H9 (cell line): Measurements from ENCODE around the gene NSUN6. TPM values are rescaled to one million over a fixed set of nuclear protein-coding genes. Genes with fewer than 3 reads are reported as not detected.

ENCODE experiments used
- DNase-seq: peaks from one replicate; pipeline ENCODE4 v3.0.0-alpha.2; 2017
- H2AFZ ChIP-seq: one replicate; pipeline ENCODE4 v1.6.1; 2013; ENCODE audit warnings: mild to moderate bottlenecking, low read length, control low read depth, moderate library complexity
- H2AK5ac ChIP-seq: 2 replicates; pipeline ENCODE4 v1.6.1; 2013; ENCODE audit warnings: low read length, control low read depth, mixed read lengths; ENCODE audit not compliant: insufficient read length
- H2BK120ac ChIP-seq: one replicate; pipeline ENCODE4 v1.6.1; 2013; ENCODE audit warnings: low read depth, mild to moderate bottlenecking, low read length, control low read depth, inconsistent platforms; ENCODE audit not compliant: poor library complexity, severe bottlenecking
- H2BK12ac ChIP-seq: 2 replicates; pipeline ENCODE4 v1.6.1; 2013; ENCODE audit warnings: low read length, control low read depth, mixed read lengths, low read depth; ENCODE audit not compliant: insufficient read length
- H2BK15ac ChIP-seq: 2 replicates; pipeline ENCODE4 v1.6.1; 2013; ENCODE audit warnings: low read depth, low read length, control low read depth
- H2BK20ac ChIP-seq: one replicate; pipeline ENCODE4 v1.6.1; 2013; ENCODE audit warnings: low read depth, mild to moderate bottlenecking, low read length, control low read depth, inconsistent platforms; ENCODE audit not compliant: poor library complexity, severe bottlenecking
- H2BK5ac ChIP-seq: 2 replicates; pipeline ENCODE4 v1.6.1; 2013; ENCODE audit warnings: low read length, control low read depth, mixed read lengths; ENCODE audit not compliant: insufficient read length
- H3K14ac ChIP-seq: 2 replicates; pipeline ENCODE4 v1.6.1; 2013; ENCODE audit warnings: low read length, control low read depth; ENCODE audit not compliant: insufficient read depth
- H3K18ac ChIP-seq: 2 replicates; pipeline ENCODE4 v1.6.1; 2013; ENCODE audit warnings: low read depth, mild to moderate bottlenecking, mixed read lengths, low read length, control low read depth; ENCODE audit not compliant: insufficient read length
- H3K23ac ChIP-seq: 2 replicates; pipeline ENCODE4 v1.6.1; 2013; ENCODE audit warnings: low read length, control low read depth, mixed read lengths, low read depth; ENCODE audit not compliant: insufficient read length
- H3K23me2 ChIP-seq: 2 replicates; pipeline ENCODE4 v1.6.1; 2013; ENCODE audit warnings: low read depth, mild to moderate bottlenecking, mixed read lengths, low read length, control low read depth; ENCODE audit not compliant: insufficient read length, poor library complexity, severe bottlenecking
- H3K27ac ChIP-seq: 2 replicates; pipeline ENCODE4 v1.5.1; 2013; ENCODE audit warnings: low read length, control low read depth, mixed read lengths, low read depth; ENCODE audit not compliant: insufficient read length
- H3K27me3 ChIP-seq: 2 replicates; pipeline ENCODE4 v1.6.1; 2013; ENCODE audit warnings: low read length, control low read depth, inconsistent platforms; ENCODE audit not compliant: insufficient read depth
- H3K4ac ChIP-seq: 2 replicates; pipeline ENCODE4 v1.6.1; 2013; ENCODE audit warnings: low read depth, mild to moderate bottlenecking, control low read depth, inconsistent platforms, low read length, moderate library complexity
- H3K4me1 ChIP-seq: 2 replicates; pipeline ENCODE4 v1.6.1; 2013; ENCODE audit warnings: low read length, control low read depth, inconsistent platforms; ENCODE audit not compliant: insufficient read depth
- H3K4me2 ChIP-seq: 2 replicates; pipeline ENCODE4 v1.6.1; 2013; ENCODE audit warnings: low read length, control low read depth, mixed read lengths; ENCODE audit not compliant: insufficient read length, insufficient read depth
- H3K56ac ChIP-seq: 2 replicates; pipeline ENCODE4 v1.6.1; 2013; ENCODE audit warnings: low read depth, mild to moderate bottlenecking, mixed read lengths, low read length, control low read depth; ENCODE audit not compliant: insufficient read length
- H3K79me1 ChIP-seq: 2 replicates; pipeline ENCODE4 v1.6.1; 2013; ENCODE audit warnings: low read depth, mild to moderate bottlenecking, moderate library complexity, low read length, control low read depth, inconsistent platforms; ENCODE audit not compliant: insufficient read depth, poor library complexity, severe bottlenecking
- H3K79me2 ChIP-seq: 2 replicates; pipeline ENCODE4 v1.6.1; 2013; ENCODE audit warnings: low read length, control low read depth, inconsistent platforms; ENCODE audit not compliant: insufficient read depth
- H3K9ac ChIP-seq: 2 replicates; pipeline ENCODE4 v1.6.1; 2013; ENCODE audit warnings: low read length, control low read depth, mixed read lengths; ENCODE audit not compliant: insufficient read length; ENCODE audit errors: extremely low read depth
- H3K9me3 ChIP-seq: one replicate; pipeline ENCODE4 v1.6.1; 2013; ENCODE audit warnings: low read depth, low read length, inconsistent platforms; ENCODE audit not compliant: control insufficient read depth
- H3T11ph ChIP-seq: one replicate; pipeline ENCODE4 v1.6.1; 2013; ENCODE audit warnings: mild to moderate bottlenecking, low read length, control low read depth, inconsistent platforms
- H4K20me1 ChIP-seq: one replicate; pipeline ENCODE4 v1.6.1; 2013; ENCODE audit not compliant: control insufficient read depth, insufficient read length, insufficient read depth
- H4K5ac ChIP-seq: 2 replicates; pipeline ENCODE4 v1.6.1; 2013; ENCODE audit warnings: low read depth, mild to moderate bottlenecking, mixed read lengths, low read length, control low read depth; ENCODE audit not compliant: insufficient read length
- H4K8ac ChIP-seq: replicated peaks from 2 replicates; pipeline ENCODE4 v1.6.1; 2013; ENCODE audit warnings: low read length, control low read depth, mixed read lengths, low read depth; ENCODE audit not compliant: insufficient read length
- H4K91ac ChIP-seq: 2 replicates; pipeline ENCODE4 v1.6.1; 2013; ENCODE audit warnings: low read depth, mild to moderate bottlenecking, moderate library complexity, mixed read lengths, low read length, control low read depth; ENCODE audit not compliant: insufficient read length
- H3K27ac Mint-ChIP-seq, 3 experiments: 2 replicates in 2 of 3; 3 replicates in 1 of 3; pipeline ENCODE4 v1.8.0; 2020 to 2021; ENCODE audit warnings: mixed read lengths in 3 of 3, mild to moderate bottlenecking in 1 of 3, moderate library complexity in 1 of 3
- H3K27me3 Mint-ChIP-seq: 2 replicates; pipeline ENCODE4 v1.8.0; 2021; ENCODE audit warnings: low read depth, mild to moderate bottlenecking, moderate library complexity, mixed read lengths
- H3K36me3 Mint-ChIP-seq, 3 experiments: 2 replicates in 2 of 3; 3 replicates in 1 of 3; pipeline ENCODE4 v1.8.0; 2020 to 2021; ENCODE audit warnings: low read depth in 3 of 3, mixed read lengths in 3 of 3; ENCODE audit not compliant: insufficient read depth in 1 of 3
- H3K4me1 Mint-ChIP-seq, 2 experiments: 2 replicates each; pipeline ENCODE4 v1.8.0; 2020; ENCODE audit warnings: mixed read lengths in 2 of 2
- H3K4me3 Mint-ChIP-seq, 2 experiments: 2 replicates in 1 of 2; 3 replicates in 1 of 2; pipeline ENCODE4 v1.8.0; 2020 to 2021; ENCODE audit warnings: mild to moderate bottlenecking in 2 of 2, mixed read lengths in 2 of 2, moderate library complexity in 1 of 2
- H3K9me3 Mint-ChIP-seq, 2 experiments: 2 replicates in 1 of 2; 3 replicates in 1 of 2; pipeline ENCODE4 v1.8.0; 2020; ENCODE audit warnings: mild to moderate bottlenecking in 2 of 2, mixed read lengths in 2 of 2, moderate library complexity in 1 of 2
- WGBS: extraction: QIAGEN DNeasy Blood & Tissue Kit; methylation state at CpG from one replicate; pipeline ENCODE4 v1.1.7; 2013; ENCODE audit warnings: missing lambda C conversion rate, low lambda C conversion rate, mixed read lengths; ENCODE audit not compliant: insufficient read length; ENCODE audit errors: extremely low coverage; 5-methylcytosine and 5-hydroxymethylcytosine counted together
- total RNA-seq: library from RNA; stranded (reverse); gene quantifications from 2 replicates; pipeline ENCODE4 v1.2.1, GENCODE V29; 2021
- TF ChIP-seq, protein P1 (sequence below): fragments of 200-600 bp; sonication (generic); conservative IDR thresholded peaks from 3 replicates; pipeline ENCODE4 v1.8.0; 2021; ENCODE audit warnings: antibody characterized with exemption, mild to moderate bottlenecking

NSUN6 gene
- total RNA-seq, 1 experiment from 2014 or later = 11.9 TPM

DNA sequence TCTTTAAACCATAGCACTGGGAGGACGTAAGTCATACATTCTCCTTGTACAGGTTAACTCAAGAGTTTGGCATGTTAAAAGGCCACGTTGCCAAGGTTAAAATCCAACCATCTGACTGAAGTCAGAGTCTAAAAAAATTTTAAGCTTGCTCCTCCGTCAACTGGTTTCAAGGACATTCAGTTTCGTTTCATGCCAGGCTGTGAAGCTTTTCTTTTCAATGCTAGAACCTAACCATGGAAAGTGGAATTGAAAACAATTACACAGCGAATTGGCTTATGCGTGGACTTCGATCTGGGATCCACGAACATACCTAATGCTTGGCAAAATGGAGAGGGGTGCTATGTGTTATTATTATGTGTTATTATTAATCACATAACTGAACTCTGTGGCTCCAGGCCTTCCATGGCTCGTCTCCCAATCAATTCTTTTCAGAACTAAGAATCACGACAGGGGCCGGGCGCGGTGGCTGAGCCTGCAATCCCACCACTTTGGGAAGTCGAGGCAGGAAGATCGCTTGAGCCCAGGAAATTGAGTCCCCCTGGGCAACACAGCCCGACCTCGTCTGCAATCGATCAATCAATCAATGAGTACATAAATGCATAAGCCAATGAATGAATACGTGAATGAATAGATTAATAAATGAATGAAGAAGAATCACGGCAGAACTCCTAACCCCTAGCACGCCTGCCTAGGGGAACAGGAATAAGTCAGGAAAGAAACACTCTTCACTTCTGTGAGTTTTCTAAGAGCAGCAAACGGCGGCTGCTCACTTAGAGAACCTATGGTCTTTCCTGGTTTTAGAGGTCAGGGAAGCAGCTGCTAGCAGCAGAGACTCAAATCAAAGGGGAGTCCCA lies 7.1 kb upstream of the NSUN6 start:
- Histone ChIP-seq H2BK120ac (no peak overlapping the region), H3K79me1 (no peaks in the 10 kb centered on the region), H2BK20ac (no peak overlapping the region), H4K20me1 (no peaks in the 10 kb centered on the region), H2BK12ac (no peak overlapping the region), H3K18ac (peak overlapping the region; percentile 23), H3K9me3 (no peaks in the 10 kb centered on the region), H2BK5ac (no peak overlapping the region), H4K91ac (no peak overlapping the region), H3K27ac (peak overlapping the region; percentile 55), H3K56ac (no peak overlapping the region), H3K4me1 (peaks cover 3% of the 10 kb centered on the region; the same call in 1 of the 2 replicates), H3K27me3 (no peaks in the 10 kb centered on the region; the same call in 1 of the 2 replicates), H3K4me2 (peak overlapping the region; percentile 88), H2BK15ac (no peak overlapping the region), H3K4ac (no peak overlapping the region), H4K8ac (no peak overlapping the region), H3K14ac (peak overlapping the region; percentile 43; the same call in 1 of the 2 replicates), H3K79me2 (peaks cover 32% of the 10 kb centered on the region), H3K9ac (peak overlapping the region; percentile 75), H3K23me2 (peaks cover 8% of the 10 kb centered on the region), H4K5ac (no peak overlapping the region), H3T11ph (peak overlapping the region; percentile 71), H2AFZ (no peak overlapping the region), H3K23ac (no peak overlapping the region), H2AK5ac (no peak overlapping the region)
- TF ChIP-seq, protein P1, sequence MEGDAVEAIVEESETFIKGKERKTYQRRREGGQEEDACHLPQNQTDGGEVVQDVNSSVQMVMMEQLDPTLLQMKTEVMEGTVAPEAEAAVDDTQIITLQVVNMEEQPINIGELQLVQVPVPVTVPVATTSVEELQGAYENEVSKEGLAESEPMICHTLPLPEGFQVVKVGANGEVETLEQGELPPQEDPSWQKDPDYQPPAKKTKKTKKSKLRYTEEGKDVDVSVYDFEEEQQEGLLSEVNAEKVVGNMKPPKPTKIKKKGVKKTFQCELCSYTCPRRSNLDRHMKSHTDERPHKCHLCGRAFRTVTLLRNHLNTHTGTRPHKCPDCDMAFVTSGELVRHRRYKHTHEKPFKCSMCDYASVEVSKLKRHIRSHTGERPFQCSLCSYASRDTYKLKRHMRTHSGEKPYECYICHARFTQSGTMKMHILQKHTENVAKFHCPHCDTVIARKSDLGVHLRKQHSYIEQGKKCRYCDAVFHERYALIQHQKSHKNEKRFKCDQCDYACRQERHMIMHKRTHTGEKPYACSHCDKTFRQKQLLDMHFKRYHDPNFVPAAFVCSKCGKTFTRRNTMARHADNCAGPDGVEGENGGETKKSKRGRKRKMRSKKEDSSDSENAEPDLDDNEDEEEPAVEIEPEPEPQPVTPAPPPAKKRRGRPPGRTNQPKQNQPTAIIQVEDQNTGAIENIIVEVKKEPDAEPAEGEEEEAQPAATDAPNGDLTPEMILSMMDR = no peak
- Mint-ChIP-seq H3K4me3 (peak overlapping the region; percentile 95 to 99), H3K27me3 (no peaks in the 10 kb centered on the region; the same call in none of the 2 replicates), H3K9me3 (no peaks in the 10 kb centered on the region; a peak in 1 of 5 replicates), H3K4me1 (peaks cover 19 to 23% of the 10 kb centered on the region in 2 experiments), H3K27ac (peak overlapping the region; percentile 97 to 99 (median 98)), H3K36me3 (peaks cover 4 to 21% (median 14%) of the 10 kb centered on the region in 3 experiments; a peak in 5 of 7 replicates)
- DNase-seq = no peak
- no CpG with 5 or more reads among the region's 23 CpGs for WGBS
